T1000 (cell line): ENCODE data around the gene EIF5A2.
"Not testable (repeated sequence)": the region's sequence is repeated elsewhere in the genome, so short reads cannot be mapped to it uniquely, and the experiment has no call there.

ENCODE experiments used
- DNase-seq: peaks from one replicate; lab custom pipeline; 2025; ENCODE audit warnings: mixed read lengths; lab: John Stamatoyannopoulos, UW

The EIF5A2 gene

DNA sequence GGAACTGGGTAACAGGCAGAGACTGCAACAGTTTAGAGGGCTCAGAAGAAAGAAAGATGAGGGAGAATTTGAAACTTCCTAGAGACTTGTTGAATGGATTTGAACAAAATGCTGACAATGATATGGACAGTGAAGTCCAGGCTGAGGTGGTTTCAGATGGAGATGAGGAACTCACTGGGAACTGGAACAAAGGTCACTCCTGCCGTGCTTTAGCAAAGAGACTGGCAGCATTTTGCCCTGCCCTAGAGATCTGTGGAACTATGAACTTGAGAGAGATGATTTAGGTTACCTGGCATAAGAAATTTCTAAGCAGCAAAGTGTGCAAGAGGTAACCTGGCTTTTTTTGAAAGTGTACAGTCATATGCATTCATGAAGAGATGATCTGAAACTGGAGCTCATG is 11.7 kb downstream of the EIF5A2 start:
- no peak for DNase-seq

DNA sequence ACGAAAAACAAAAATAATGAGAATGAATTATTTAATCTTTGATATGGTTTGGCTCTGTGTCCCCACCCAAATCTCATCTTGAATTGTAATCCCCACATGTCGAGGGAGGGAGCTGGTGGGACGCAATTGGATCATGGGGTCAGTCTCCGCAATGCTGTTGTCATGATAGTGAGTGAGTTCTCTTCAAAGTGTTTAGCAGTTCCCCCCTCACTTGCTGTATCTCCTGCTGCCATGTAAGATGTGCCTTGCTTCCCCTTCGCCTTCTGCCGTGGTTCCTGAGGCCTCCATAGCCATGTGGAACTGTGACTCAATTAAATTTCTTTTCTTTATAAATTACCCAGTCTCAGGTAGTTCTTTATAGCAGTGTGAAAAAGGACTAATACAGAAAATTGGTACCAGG is 12.1 kb downstream of the EIF5A2 start:
- not testable (repeated sequence) for DNase-seq

DNA sequence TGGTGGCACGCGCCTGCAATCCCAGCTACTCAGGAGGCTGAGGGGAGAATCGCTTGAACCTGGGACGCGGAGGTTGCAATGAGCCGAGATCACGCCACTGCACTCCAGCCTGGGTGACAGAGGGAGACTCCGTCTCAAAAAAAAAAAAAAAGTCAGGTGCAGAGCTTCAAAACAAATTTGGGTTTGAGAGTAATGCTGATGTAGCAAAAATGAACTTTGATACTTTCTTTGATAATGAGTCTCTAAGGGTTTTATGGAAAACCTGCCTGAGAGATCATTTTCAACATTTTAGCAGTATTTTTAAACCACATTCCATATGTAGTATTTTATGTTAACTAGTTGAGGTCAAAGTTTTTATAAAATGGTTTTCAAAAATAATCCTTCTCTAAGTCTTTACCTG is 14.5 kb downstream of the EIF5A2 start:
- DNase-seq: no peak

DNA sequence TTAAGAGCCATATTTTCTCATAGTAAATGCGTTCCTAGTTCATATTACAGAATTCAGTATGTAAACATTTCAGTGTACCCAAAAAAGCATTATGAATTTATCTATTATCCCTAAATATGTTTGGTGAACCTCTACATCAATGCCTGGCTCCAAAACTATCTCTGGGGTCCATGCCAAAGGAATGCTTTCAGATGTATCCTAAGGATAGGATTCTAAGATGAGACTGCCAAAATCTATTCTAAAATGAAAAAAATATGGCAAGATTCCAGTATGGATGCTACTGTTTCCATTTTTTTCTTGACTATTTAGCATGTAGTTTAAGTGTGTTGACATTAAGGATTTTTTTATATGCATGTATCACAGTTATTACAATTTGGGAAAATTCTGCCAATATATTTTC is 18.8 kb downstream of the EIF5A2 start:
- no peak for DNase-seq

DNA sequence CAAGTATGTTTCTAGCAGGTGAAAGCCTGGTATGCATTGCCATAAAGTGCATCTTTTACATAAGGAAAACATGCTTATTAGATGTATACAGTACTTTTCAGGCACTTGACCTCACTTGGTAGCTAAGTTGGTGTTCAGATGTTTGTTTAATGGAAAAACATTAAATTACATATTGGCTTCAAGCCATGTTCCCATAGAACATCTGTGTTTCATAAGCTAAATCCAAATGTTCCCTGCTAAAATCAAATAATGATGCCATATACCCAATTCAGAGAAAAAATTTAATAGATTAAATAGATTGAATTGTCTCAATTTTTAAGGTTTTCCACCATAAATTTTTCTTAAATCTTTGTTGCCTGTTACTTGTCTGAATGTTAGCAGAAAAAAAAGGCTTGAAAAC is 19.3 kb downstream of the EIF5A2 start:
- no peak for DNase-seq

DNA sequence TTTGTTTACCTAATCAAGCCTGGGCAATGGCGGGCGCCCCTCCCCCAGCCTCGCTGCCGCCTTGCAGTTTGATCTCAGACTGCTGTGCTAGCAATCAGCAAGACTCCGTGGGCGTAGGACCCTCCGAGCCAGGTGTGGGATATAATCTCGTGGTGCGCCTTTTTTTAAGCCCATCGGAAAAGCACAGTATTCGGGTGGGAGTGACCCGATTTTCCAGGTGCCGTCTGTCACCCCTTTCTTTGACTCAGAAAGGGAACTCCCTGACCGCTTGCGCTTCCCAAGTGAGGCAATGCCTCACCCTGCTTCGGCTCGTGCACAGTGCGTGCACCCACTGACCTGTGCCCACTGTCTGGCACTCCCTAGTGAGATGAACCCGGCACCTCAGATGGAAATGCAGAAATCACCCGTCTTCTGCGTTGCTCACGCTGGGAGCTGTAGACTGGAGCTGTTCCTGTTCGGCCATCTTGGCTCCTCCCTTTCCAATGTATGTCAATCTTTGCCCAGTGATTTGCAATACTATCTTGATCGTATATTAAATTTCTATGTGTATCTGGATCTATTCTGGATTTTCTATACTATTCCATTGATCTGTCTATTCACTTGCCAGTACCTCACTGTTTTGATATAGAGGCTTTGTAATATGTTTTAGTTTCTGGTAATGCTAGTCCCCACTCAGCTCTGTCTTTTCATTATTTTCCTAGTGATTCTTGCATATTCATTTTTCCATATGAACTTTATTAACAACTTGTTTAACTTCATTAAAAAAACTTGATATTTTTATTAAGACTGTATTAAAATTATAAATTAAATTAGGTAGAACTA is 24.1 kb downstream of the EIF5A2 start:
- DNase-seq: not testable (repeated sequence)

DNA sequence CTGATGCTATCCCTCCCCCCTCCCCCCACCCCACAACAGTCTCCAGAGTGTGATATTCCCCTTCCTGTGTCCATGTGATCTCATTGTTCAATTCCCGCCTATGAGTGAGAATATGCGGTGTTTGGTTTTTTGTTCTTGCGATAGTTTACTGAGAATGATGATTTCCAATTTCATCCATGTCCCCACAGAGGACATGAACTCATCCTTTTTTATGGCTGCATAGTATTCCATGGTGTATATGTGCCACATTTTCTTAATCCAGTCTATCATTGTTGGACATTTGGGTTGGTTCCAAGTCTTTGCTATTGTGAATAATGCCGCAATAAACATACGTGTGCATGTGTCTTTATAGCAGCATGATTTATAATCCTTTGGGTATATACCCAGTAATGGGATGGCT is 29.7 kb downstream of the EIF5A2 start:
- not testable (repeated sequence) for DNase-seq

DNA sequence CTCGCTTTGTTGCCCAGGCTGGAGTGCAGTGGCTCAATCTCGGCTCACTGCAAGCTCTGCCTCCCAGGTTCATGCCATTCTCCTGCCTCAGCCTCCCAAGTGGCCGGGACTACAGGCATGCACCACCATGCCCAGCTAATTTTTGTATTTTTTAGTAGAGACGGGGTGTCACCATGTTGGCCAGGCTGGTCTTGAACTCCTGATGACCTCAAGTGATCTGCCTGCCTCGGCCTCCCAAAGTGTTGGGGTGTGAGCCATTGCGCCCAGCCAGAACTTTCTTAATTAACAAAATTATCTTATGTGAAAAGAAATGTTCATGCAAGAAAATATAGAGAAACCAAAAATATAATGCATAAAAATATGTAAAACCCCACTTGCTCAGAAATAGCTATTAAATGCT is 31.1 kb downstream of the EIF5A2 start:
- not testable (repeated sequence) for DNase-seq

DNA sequence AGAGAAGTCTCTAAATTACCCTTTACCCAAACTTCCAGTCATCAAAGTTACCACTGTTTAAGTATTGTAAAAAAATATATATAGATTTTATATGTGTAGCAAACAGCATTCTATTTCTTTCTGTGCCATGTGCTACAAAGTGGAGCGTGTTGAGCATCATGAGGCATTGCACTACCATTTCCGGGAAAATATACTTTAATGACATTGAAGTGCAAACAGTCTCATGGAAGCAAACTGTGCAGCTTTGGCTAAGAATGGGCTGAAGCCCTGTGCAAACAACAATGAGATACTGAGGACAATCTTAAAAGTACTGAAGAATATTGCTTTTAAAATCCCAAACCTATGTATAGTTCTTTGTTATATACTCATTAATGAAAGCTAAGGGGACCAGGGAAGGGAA is 31.9 kb downstream of the EIF5A2 start:
- no peak for DNase-seq

DNA sequence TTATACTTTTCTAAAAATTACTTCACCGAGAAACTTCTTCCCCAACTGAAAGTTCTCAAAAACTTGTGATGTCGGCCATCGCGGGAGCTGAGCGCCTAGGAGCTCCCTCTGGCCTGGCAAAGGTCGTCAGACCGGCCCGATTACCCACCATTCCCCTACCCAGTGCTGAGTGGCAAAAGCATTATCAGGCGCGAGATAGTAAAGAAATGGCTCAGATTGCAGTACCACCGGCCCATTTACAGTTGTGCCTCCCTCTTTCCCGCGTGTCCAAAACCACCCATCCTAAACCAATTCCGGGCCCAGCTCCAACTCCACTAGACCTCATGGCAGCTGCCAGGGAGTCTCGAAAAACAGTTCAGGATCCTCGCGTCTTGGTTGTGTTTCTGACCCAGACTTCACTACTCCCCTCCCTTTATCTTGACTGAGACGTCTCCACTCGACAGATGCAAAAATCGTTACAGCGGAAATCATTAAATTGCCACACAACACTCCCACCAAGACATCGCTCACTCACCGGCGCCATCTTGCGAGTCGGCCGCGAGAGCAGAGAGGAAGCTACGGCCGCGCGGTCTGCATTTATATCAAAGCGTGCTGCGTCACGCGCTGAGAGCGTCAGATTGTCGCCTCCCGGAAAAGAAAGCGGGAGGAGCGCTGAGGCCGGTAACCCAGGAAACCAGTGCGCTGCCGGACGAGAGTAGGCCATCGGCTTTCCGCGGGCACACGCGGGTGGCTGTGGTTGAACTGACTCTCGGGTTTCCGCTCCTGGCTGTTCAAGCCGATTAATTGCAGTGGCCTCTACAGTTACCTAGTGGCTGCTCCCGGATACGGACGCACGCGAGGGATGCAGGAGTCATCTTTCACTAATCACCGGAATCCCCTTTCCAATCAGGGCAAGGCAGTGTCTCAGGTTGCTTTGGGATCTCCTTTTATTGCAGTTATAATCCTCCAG is 38.5 kb downstream of the EIF5A2 start, which contains the start of gene RPL22L1:
RPL22L1 (minus strand) TSS at position 551 of the 949 bp plus-strand sequence; CDS start at position 523, 28 bp downstream.
- DNase-seq: no peak

DNA sequence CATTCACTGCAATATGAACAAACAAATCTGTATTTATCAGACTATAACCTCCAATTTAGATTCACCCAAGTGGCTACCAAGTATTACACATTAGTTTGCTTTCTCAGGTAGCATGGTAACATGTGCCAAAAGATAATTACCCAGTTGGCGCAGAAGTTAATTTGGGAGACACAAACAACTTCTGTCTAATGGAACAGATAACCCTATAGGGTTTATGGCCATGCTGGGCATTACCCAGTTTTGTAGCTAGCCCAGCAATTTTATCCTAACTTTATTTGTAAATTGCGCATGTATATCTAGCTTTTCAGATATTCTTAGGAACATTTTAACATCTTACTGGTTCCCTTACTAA is 39.2 kb downstream of the EIF5A2 start:
- no peak for DNase-seq

DNA sequence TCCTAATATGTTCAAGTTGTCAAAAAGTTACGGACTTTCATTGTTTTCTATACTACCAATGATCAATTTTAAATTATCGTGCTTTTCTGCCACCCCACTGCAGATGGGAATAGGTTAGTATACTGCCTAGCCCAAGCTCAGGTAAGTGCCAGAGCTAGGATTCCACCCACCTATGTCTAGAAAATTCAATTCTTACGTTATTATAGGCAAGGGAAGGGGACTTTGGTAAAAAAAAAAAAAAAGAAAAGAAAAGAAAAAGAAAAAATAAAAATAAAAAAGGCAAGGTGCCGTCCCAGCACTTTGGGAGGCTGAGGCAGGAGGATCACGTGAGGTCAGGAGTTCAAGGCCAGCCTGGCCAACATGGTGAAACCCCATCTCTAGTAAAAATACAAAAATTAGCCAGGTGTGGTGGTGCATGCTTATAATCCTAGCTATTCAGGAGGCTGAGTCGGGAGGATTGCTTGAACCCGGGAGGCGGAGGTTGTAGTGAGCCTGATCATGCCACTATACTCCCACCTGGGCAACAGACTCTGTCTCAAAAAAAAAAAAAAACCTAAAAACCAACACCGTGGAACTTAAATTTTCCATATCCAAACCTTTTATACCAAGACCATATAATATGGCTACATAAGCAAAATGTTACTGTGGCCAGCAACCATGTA is 39.7 kb downstream of the EIF5A2 start:
- DNase-seq: no peak

DNA sequence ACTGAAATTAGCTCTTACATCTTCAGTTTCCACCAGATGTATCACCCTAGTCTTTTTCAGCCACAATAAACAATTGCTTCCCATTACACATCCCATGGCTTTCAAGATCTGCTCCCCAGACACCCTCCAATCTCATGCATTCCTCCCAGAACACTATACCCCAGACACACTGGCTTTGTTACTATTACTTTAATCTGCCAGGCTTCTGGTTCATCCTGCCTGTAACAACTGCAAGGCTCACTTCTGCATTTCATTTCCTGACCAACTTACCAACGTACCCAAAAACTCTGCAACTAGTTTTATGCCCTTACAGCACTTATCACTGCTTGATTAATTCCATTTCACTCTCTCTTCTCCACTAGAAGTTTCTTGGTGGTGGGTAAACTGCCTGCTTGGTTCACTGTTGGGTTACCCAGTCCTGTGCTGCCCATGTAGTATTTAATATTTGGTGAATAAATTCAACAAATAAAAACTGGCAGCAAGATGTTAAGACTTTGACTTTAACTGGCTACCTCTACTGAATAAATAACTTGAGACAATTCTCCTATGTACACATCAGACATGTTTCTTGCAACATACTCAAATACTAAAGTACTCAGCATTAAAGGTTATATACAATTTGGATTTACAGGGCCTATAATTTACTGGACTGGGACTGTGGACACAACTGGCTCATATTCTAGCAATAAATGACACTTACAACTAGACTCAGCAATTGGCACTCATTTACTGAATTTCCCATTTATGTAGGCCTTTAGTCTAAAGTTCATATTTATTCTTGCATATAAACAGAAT is 41.1 kb downstream of the EIF5A2 start:
- no peak for DNase-seq

DNA sequence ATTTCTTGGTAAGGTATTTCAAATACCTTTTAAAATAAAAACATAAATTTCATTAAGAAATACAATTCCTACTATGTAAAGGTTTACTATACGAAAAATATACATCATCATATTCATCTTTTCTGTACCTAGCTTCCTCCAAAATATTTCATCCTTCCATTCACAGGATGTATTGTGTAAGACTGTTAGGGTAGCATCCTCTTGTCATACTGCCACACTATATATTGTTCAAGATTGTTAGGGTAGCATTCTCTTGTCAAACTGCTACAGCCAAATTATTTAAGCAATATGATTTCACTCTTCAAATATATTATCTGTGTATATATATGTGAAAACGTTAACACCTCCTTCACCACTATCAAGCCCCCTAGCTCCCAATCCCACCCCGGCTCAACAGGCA is 41.9 kb downstream of the EIF5A2 start:
- DNase-seq: no peak

DNA sequence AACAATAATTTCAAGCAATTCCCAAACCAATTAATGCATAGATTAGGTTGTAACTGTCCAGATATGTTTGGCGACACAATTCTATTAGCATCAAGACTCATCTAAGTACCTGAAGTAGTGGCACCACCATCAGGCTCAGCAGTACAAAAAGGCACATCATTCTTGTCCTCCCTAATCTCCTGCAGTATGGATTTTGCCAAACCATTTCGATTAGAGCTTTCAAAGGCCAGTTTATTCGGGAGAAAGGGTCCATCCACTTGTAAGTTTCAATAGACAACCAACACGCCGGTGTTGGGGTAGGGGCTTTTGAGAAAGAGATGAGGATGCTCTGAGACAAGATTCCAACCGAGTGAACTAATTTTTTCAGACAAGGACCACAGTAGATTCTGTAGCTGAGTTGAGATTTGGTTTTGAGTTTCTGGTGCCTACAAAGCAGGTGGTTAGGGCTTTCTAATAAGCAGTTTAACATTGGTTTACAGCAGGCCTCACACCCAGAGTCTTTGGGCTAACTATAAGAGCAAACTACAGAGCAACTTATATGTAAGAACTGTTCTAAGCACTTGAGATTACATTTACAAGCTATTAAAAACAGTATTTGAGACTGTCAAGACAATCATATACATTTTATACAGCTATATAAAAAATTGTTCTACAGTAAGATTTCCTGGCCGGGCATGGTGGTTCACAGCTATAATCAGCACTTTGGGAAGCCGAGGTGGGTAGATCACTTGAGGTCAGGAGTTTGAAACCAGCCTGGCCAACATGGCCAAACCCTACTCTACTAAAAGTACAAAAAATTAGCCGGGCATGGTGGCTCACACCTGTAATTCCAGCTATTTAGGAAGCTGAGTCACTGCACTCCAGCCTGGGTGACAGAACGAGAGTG is 43.0 kb downstream of the EIF5A2 start:
- DNase-seq: no peak

DNA sequence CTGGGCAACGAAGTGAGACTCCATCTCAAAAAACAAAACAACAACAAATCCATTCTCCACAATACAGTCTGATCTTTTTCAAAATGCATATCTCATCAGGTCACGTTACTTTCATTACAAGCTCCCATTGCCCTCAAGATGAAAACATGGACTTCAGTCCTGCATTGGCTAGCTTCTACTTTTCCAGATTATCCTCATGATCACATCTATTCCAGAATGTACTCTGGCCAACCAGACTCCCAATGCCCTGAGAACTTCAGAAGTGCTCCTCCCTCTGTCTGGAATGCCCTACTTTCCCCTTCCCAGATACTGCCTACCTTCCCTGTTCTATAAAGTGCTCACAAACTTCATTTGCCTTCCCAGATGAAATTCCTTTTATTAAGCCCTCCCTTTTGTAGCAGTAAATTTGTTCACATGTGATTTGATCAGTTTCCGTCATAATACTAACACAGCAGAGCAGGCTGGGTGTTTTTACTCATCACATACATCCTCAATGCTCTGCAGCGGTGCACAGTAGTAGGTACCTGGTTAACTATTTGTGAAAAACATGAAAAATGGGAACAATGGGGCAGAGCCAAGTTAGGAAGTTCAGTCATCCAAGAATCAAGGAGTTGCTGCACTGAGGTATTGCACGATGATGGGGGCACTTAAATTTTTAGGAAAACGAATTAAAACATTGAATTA is 43.8 kb downstream of the EIF5A2 start:
- DNase-seq: no peak

DNA sequence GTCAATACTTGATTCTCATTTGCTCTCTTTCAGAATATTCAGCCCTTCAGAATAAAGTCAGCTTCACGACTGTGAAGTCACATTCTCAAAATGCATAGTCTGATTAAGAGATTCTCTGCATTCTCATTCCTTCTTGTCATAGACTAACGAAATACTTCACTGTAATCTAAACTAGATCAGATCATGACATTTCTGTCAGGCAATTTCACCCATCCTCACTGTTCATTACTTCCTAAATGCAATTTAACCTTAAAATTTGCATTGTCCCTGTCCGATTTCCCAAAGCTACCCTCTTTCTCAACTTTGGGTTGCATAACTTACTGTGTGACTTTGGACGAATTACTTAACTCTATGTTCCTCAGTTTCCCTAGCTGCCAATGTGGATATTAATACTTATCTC is 44.6 kb downstream of the EIF5A2 start:
- no peak for DNase-seq

DNA sequence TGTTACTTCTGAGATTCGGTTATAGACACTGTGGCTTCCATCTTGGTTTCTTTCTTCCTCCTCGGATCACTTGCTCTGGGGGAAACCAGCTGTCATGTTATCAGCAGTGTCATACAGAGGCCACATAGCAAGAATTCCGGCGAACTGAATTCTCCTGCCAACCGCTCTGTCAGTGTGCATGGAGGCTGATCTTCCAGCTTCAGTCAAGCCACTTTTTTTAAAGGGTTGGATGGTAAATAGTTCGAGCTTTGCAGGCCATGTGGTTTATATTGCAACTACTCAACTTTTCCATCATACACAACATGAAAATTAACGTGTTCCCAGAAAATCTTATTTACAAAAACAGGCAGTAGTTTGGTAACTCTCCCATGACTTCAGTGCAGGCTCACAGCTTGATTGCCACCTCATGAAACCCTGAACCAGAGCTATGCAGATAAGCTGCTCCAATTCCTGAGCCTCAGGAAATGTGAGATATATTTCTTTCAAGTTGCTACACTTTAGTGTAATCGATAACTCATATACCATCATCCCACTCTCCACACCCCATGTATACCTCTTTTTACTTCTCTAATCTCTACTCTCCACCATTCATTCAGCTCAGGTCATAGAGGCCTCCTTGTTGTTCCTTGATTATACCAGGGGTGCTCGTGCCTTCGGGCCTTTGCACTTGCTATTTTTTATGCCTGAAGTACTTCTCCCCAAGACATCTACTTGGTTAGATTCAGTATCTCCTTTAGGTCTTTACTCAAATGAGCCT is 45.6 kb downstream of the EIF5A2 start:
- DNase-seq: no peak

DNA sequence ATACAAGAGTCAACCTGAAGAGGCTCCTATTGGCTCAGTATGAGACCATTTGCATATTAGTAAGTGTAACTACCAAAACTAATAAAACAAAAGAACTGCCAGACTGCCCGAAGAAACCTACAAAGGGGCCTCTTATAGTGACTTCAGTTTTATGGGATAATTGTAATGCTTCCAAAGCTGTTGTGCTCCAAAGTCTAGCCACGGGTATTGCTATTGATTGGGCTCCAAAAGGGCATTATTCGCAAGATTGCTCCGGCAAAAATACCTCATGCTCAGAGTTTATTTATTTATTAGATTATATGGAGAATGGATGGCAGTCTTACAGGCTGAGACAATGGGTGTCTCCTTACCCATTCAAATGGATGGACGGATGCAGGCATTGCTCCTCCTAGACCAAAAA is 49.8 kb downstream of the EIF5A2 start:
- no peak for DNase-seq
